ENCODE measurements around the gene ZNF668.
"Not testable (repeated sequence)": the region's sequence is repeated elsewhere in the genome, so short reads cannot be mapped to it uniquely, and the experiment has no call there.

ZNF668 gene

GRCh38 chr16:31100876-31101641 is 27.0 kb upstream of the ZNF668 start:
- DNase-seq = not testable (repeated sequence)

GRCh38 chr16:31099860-31100638 is 26.0 kb upstream of the ZNF668 start:
- no peak for DNase-seq

GRCh38 chr16:31094424-31095120 is 20.5 kb upstream of the ZNF668 start, which contains the start of gene VKORC1:
TSS of gene VKORC1 (minus strand) at chr16:31094797. CDS start at chr16:31094729, 68 bp downstream.
- DNase-seq = peak; percentile 78

- no peak for DNase-seq
Measured at GRCh38 chr16:31094088-31094423, 20.0 kb upstream of the ZNF668 start.

- DNase-seq = no peak
Measured at GRCh38 chr16:31093132-31093703, 19.2 kb upstream of the ZNF668 start.

- DNase-seq = no peak
Measured at GRCh38 chr16:31092330-31092729, 18.3 kb upstream of the ZNF668 start.

- no peak for DNase-seq
Measured at GRCh38 chr16:31090540-31090939, 16.5 kb upstream of the ZNF668 start.

GRCh38 chr16:31089199-31089598 is 15.2 kb upstream of the ZNF668 start:
- DNase-seq = no peak

- DNase-seq = no peak
Measured at GRCh38 chr16:31088459-31089183, 14.6 kb upstream of the ZNF668 start, which contains the start of gene PRSS53. TSS of gene PRSS53 (minus strand) at chr16:31088943. CDS start at chr16:31088809, 134 bp downstream.

GRCh38 chr16:31087971-31088370 is 13.9 kb upstream of the ZNF668 start:
- DNase-seq = no peak

GRCh38 chr16:31087481-31087880 is 13.4 kb upstream of the ZNF668 start:
- no peak for DNase-seq

- no peak for DNase-seq
Measured at GRCh38 chr16:31086629-31086906, 12.5 kb upstream of the ZNF668 start.

GRCh38 chr16:31085873-31086628 is 12.0 kb upstream of the ZNF668 start:
- DNase-seq = no peak

- no peak for DNase-seq
Measured at GRCh38 chr16:31085411-31085810, 11.4 kb upstream of the ZNF668 start.

- no peak for DNase-seq
Measured at GRCh38 chr16:31084584-31085302, 10.7 kb upstream of the ZNF668 start.

- DNase-seq = no peak
Measured at GRCh38 chr16:31083981-31084380, 9.9 kb upstream of the ZNF668 start.

- DNase-seq = no peak
Measured at GRCh38 chr16:31083556-31083955, 9.5 kb upstream of the ZNF668 start.

- no peak for DNase-seq
Measured at GRCh38 chr16:31083081-31083480, 9.0 kb upstream of the ZNF668 start.

- no peak for DNase-seq
Measured at GRCh38 chr16:31082368-31083045, 8.5 kb upstream of the ZNF668 start.
